A549 (cell line): ENCODE data around the gene TMEM231.

Source experiments
- CBX8 ChIP-seq: fragments of 200-600 bp; sonication (generic); IDR thresholded peaks from 2 replicates; pipeline ENCODE4 v1.6.1; 2016
- MYC ChIP-seq: IDR thresholded peaks from 2 replicates; pipeline ENCODE4 v1.6.1; 2012; ENCODE audit warnings: mild to moderate bottlenecking, inconsistent platforms, low read length, improper control_type of control experiment, borderline replicate concordance
- NR3C1 ChIP-seq: fragments of >200 bp; sonication (Bioruptor Twin); formaldehyde crosslinking; IDR thresholded peaks from 3 replicates; pipeline ENCODE4 v1.6.1; 2017
- RCOR1 ChIP-seq: fragments of 150-350 bp; IDR thresholded peaks from 2 replicates; pipeline ENCODE4 v1.6.1; 2014; ENCODE audit warnings: antibody characterized with exemption, low read length, low read depth
- TF ChIP-seq, protein P1 (sequence below): fragments of >200 bp; sonication (Bioruptor Twin); formaldehyde crosslinking; IDR thresholded peaks from 3 replicates; pipeline ENCODE4 v1.5.1; 2016

DNA sequence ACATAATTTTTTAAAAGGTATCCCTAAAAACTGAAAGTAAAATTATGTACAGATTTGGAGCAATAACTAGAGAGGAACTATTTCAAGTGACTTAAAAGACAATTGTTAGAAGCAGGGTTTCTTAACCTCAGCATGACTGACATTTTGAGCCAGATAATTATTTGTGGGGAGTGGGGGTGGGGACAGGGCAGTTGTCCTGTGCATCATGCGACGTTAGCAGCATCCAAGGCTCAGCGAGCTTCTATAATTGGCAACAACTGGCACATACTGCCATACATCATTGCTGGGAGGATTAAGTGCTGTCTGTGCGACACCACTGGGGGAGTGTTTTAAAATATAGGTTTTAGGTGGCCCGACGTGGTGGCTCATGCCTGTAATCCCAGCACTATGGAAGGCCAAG is 37.3 kb upstream of the TMEM231 start:
- no peak for TF ChIP-seq NR3C1
- TF ChIP-seq, protein P1, sequence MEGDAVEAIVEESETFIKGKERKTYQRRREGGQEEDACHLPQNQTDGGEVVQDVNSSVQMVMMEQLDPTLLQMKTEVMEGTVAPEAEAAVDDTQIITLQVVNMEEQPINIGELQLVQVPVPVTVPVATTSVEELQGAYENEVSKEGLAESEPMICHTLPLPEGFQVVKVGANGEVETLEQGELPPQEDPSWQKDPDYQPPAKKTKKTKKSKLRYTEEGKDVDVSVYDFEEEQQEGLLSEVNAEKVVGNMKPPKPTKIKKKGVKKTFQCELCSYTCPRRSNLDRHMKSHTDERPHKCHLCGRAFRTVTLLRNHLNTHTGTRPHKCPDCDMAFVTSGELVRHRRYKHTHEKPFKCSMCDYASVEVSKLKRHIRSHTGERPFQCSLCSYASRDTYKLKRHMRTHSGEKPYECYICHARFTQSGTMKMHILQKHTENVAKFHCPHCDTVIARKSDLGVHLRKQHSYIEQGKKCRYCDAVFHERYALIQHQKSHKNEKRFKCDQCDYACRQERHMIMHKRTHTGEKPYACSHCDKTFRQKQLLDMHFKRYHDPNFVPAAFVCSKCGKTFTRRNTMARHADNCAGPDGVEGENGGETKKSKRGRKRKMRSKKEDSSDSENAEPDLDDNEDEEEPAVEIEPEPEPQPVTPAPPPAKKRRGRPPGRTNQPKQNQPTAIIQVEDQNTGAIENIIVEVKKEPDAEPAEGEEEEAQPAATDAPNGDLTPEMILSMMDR, result no peak
- no peak for TF ChIP-seq CBX8
- TF ChIP-seq RCOR1, result no peak
- TF ChIP-seq MYC, result no peak
